Activated naive CD4-positive, alpha-beta T cell treated with anti-CD3 and anti-CD28 coated beads, Interleukin-2, amount 10 ng/mL, durations not matched to agents 7 days and 5 days (primary cell): ENCODE measurements around the gene ASIC5.
A peak's percentile ranks its signal among the peaks of the same experiment; 100 is the strongest.
"Not testable (repeated sequence)": the region's sequence is repeated elsewhere in the genome, so short reads cannot be mapped to it uniquely, and the experiment has no call there.

Experiments used
- CTCF ChIA-PET: fragments of 350-600 bp; sonication (Branson Sonifier 250); formaldehyde crosslinking; loops from one replicate; lab custom pipeline; 2021; ENCODE audit warnings: antibody characterized with exemption; lab: Charles Lee
- DNase-seq: peaks from one replicate; pipeline ENCODE4 v3.0.0-alpha.2; 2020
- H3K27ac Mint-ChIP-seq: one replicate; pipeline ENCODE4 v1.8.0; 2021; ENCODE audit warnings: mild to moderate bottlenecking, moderate library complexity, mixed read lengths
- H3K27me3 Mint-ChIP-seq: one replicate; pipeline ENCODE4 v1.8.0; 2021; ENCODE audit warnings: mild to moderate bottlenecking, mixed read lengths
- H3K36me3 Mint-ChIP-seq: one replicate; pipeline ENCODE4 v1.8.0; 2021; ENCODE audit warnings: mixed read lengths
- H3K4me1 Mint-ChIP-seq: one replicate; pipeline ENCODE4 v1.8.0; 2021; ENCODE audit warnings: mixed read lengths
- H3K4me3 Mint-ChIP-seq: one replicate; pipeline ENCODE4 v1.8.0; 2021; ENCODE audit warnings: mild to moderate bottlenecking, moderate library complexity, mixed read lengths
- H3K9me3 Mint-ChIP-seq: one replicate; pipeline ENCODE4 v1.8.0; 2021; ENCODE audit warnings: mixed read lengths

The ASIC5 gene

GRCh38 chr4:155800685-155801343 lies 65.3 kb downstream of the ASIC5 start:
- CTCF ChIA-PET, result interaction anchor here (1.2 kb wide), 1 partner anchor 13 kb away, joined by 4 read pairs; no protein-coding TSS in a partner anchor
- no peak overlapping the region for H3K4me3 Mint-ChIP-seq

GRCh38 chr4:155799794-155800123 lies 66.3 kb downstream of the ASIC5 start:
- no peak overlapping the region for H3K27ac Mint-ChIP-seq

More at GRCh38 chr4:155800685-155801343, 65.3 kb downstream of the ASIC5 start:
- Mint-ChIP-seq H3K9me3 (no peaks in the 10 kb centered on the region), H3K4me1 (no peaks in the 10 kb centered on the region), H3K27me3 (no peaks in the 10 kb centered on the region), H3K27ac (no peak overlapping the region), H3K36me3 (no peaks in the 10 kb centered on the region)
- no peak for DNase-seq

GRCh38 chr4:155799116-155799793 lies 66.8 kb downstream of the ASIC5 start:
- H3K4me1 Mint-ChIP-seq, result no peaks in the 10 kb centered on the region
- H3K27ac Mint-ChIP-seq, result no peak overlapping the region
- H3K9me3 Mint-ChIP-seq, result no peaks in the 10 kb centered on the region
- H3K4me3 Mint-ChIP-seq, result no peak overlapping the region
- no peaks in the 10 kb centered on the region for H3K27me3 Mint-ChIP-seq
- DNase-seq, result no peak
- CTCF ChIA-PET, result no interaction called here
- no peaks in the 10 kb centered on the region for H3K36me3 Mint-ChIP-seq

More at GRCh38 chr4:155799794-155800123, 66.3 kb downstream of the ASIC5 start:
- Mint-ChIP-seq H3K27me3 (no peaks in the 10 kb centered on the region), H3K9me3 (no peaks in the 10 kb centered on the region), H3K4me3 (no peak overlapping the region), H3K4me1 (no peaks in the 10 kb centered on the region), H3K36me3 (no peaks in the 10 kb centered on the region)
- CTCF ChIA-PET, result no interaction called here
- no peak for DNase-seq

GRCh38 chr4:155797581-155797980 lies 68.5 kb downstream of the ASIC5 start:
- DNase-seq, CTCF ChIA-PET, H3K27me3 Mint-ChIP-seq, H3K36me3 Mint-ChIP-seq, H3K27ac Mint-ChIP-seq, H3K9me3 Mint-ChIP-seq, H3K4me1 Mint-ChIP-seq, H3K4me3 Mint-ChIP-seq: not testable (repeated sequence)

- no peak overlapping the region for H3K4me3 Mint-ChIP-seq
- CTCF ChIA-PET, result no interaction called here
- no peaks in the 10 kb centered on the region for H3K4me1 Mint-ChIP-seq
- no peaks in the 10 kb centered on the region for H3K36me3 Mint-ChIP-seq
- H3K27ac Mint-ChIP-seq, result no peak overlapping the region
- H3K9me3 Mint-ChIP-seq, result no peaks in the 10 kb centered on the region
- no peak for DNase-seq
- no peaks in the 10 kb centered on the region for H3K27me3 Mint-ChIP-seq
Observed at GRCh38 chr4:155795991-155796390, 70.1 kb downstream of the ASIC5 start.

GRCh38 chr4:155794589-155795236 lies 71.4 kb downstream of the ASIC5 start:
- no peak for DNase-seq
- H3K27ac Mint-ChIP-seq, result no peak overlapping the region
- no peaks in the 10 kb centered on the region for H3K36me3 Mint-ChIP-seq
- no peaks in the 10 kb centered on the region for H3K9me3 Mint-ChIP-seq
- H3K4me3 Mint-ChIP-seq, result no peak overlapping the region
- CTCF ChIA-PET, result no interaction called here
- H3K27me3 Mint-ChIP-seq, result no peaks in the 10 kb centered on the region
- no peaks in the 10 kb centered on the region for H3K4me1 Mint-ChIP-seq

- no peaks in the 10 kb centered on the region for H3K4me1 Mint-ChIP-seq
- H3K27ac Mint-ChIP-seq, result no peak overlapping the region
- no peaks in the 10 kb centered on the region for H3K9me3 Mint-ChIP-seq
- no peak overlapping the region for H3K4me3 Mint-ChIP-seq
- no peaks in the 10 kb centered on the region for H3K36me3 Mint-ChIP-seq
- no peak for DNase-seq
- CTCF ChIA-PET, result no interaction called here
- H3K27me3 Mint-ChIP-seq, result no peaks in the 10 kb centered on the region
Observed at GRCh38 chr4:155789982-155790381, 76.1 kb downstream of the ASIC5 start.

GRCh38 chr4:155789391-155789790 lies 76.7 kb downstream of the ASIC5 start:
- DNase-seq, result no peak
- Mint-ChIP-seq H3K9me3 (no peaks in the 10 kb centered on the region), H3K36me3 (no peaks in the 10 kb centered on the region), H3K27me3 (no peaks in the 10 kb centered on the region), H3K4me1 (no peaks in the 10 kb centered on the region), H3K27ac (no peak overlapping the region), H3K4me3 (no peak overlapping the region)
- CTCF ChIA-PET, result no interaction called here

GRCh38 chr4:155787113-155787710 lies 78.9 kb downstream of the ASIC5 start:
- H3K4me3 Mint-ChIP-seq, result no peak overlapping the region
- CTCF ChIA-PET, result interaction anchor here (0.6 to 1.4 kb wide), 12 partner anchors 9 to 1150 kb away, joined by 3 to 7 read pairs (median 4); no protein-coding TSS in a partner anchor
- no peaks in the 10 kb centered on the region for H3K4me1 Mint-ChIP-seq
- no peak overlapping the region for H3K27ac Mint-ChIP-seq
- H3K9me3 Mint-ChIP-seq, result no peaks in the 10 kb centered on the region
- H3K36me3 Mint-ChIP-seq, result no peaks in the 10 kb centered on the region
- DNase-seq, result peak; percentile 22
- no peaks in the 10 kb centered on the region for H3K27me3 Mint-ChIP-seq

- no peak for DNase-seq
- no peaks in the 10 kb centered on the region for H3K4me1 Mint-ChIP-seq
- no peak overlapping the region for H3K4me3 Mint-ChIP-seq
- no peaks in the 10 kb centered on the region for H3K9me3 Mint-ChIP-seq
- CTCF ChIA-PET, result no interaction called here
- H3K27me3 Mint-ChIP-seq, result no peaks in the 10 kb centered on the region
- no peaks in the 10 kb centered on the region for H3K36me3 Mint-ChIP-seq
- H3K27ac Mint-ChIP-seq, result no peak overlapping the region
Observed at GRCh38 chr4:155785828-155786227, 80.2 kb downstream of the ASIC5 start.

- Mint-ChIP-seq H3K4me3 (no peak overlapping the region), H3K4me1 (no peaks in the 10 kb centered on the region), H3K36me3 (no peaks in the 10 kb centered on the region), H3K9me3 (no peaks in the 10 kb centered on the region), H3K27ac (no peak overlapping the region), H3K27me3 (no peaks in the 10 kb centered on the region)
- DNase-seq, result no peak
- CTCF ChIA-PET, result no interaction called here
Observed at GRCh38 chr4:155784637-155785036, 81.4 kb downstream of the ASIC5 start.

GRCh38 chr4:155781249-155781831 lies 84.7 kb downstream of the ASIC5 start:
- H3K9me3 Mint-ChIP-seq, result no peaks in the 10 kb centered on the region
- no peaks in the 10 kb centered on the region for H3K36me3 Mint-ChIP-seq
- no peak for DNase-seq
- no peaks in the 10 kb centered on the region for H3K27me3 Mint-ChIP-seq
- no peak overlapping the region for H3K27ac Mint-ChIP-seq
- H3K4me3 Mint-ChIP-seq, result no peak overlapping the region
- CTCF ChIA-PET, result interaction anchor here (1.7 kb wide), 1 partner anchor 8 kb away, joined by 5 read pairs; no protein-coding TSS in a partner anchor
- no peaks in the 10 kb centered on the region for H3K4me1 Mint-ChIP-seq

- H3K9me3 Mint-ChIP-seq, result no peaks in the 10 kb centered on the region
- H3K4me1 Mint-ChIP-seq, result no peaks in the 10 kb centered on the region
- H3K4me3 Mint-ChIP-seq, result no peak overlapping the region
- H3K27ac Mint-ChIP-seq, result no peak overlapping the region
- DNase-seq, result no peak
- no peaks in the 10 kb centered on the region for H3K27me3 Mint-ChIP-seq
- CTCF ChIA-PET, result no interaction called here
- no peaks in the 10 kb centered on the region for H3K36me3 Mint-ChIP-seq
Observed at GRCh38 chr4:155780775-155781174, 85.3 kb downstream of the ASIC5 start.
